HG03460 (cell line): ENCODE data around the gene MSI2.

ENCODE experiments used
- ATAC-seq: cut with Tn5 transposase; IDR thresholded peaks from one replicate; pipeline ENCODE4 v1.9.1; 2021; ENCODE audit not compliant: unreplicated experiment

MSI2 gene

GRCh38 chr17:57561072-57561861, 304.9 kb downstream of the MSI2 start:
- ATAC-seq = no peak

GRCh38 chr17:57562184-57562698, 305.9 kb downstream of the MSI2 start:
- ATAC-seq = no peak

GRCh38 chr17:57563958-57564357, 307.6 kb downstream of the MSI2 start:
- no peak for ATAC-seq

- ATAC-seq = no peak
Observed at GRCh38 chr17:57565176-57565575, 308.9 kb downstream of the MSI2 start.

GRCh38 chr17:57566721-57567120, 310.4 kb downstream of the MSI2 start:
- ATAC-seq = no peak

- ATAC-seq = no peak
Observed at GRCh38 chr17:57567251-57567650, 310.9 kb downstream of the MSI2 start.

GRCh38 chr17:57568340-57568739, 312.0 kb downstream of the MSI2 start:
- ATAC-seq = no peak

GRCh38 chr17:57569021-57569420, 312.7 kb downstream of the MSI2 start:
- ATAC-seq = no peak

- no peak for ATAC-seq
Observed at GRCh38 chr17:57569853-57570252, 313.5 kb downstream of the MSI2 start.

GRCh38 chr17:57570724-57571344, 314.5 kb downstream of the MSI2 start:
- no peak for ATAC-seq

- ATAC-seq = no peak
Observed at GRCh38 chr17:57572062-57572461, 315.7 kb downstream of the MSI2 start.

GRCh38 chr17:57572600-57572999, 316.3 kb downstream of the MSI2 start:
- no peak for ATAC-seq

- no peak for ATAC-seq
Observed at GRCh38 chr17:57574040-57574513, 317.8 kb downstream of the MSI2 start.

- no peak for ATAC-seq
Observed at GRCh38 chr17:57576744-57577143, 320.4 kb downstream of the MSI2 start.

- ATAC-seq = no peak
Observed at GRCh38 chr17:57577751-57578607, 321.7 kb downstream of the MSI2 start.

GRCh38 chr17:57578608-57579225, 322.4 kb downstream of the MSI2 start:
- no peak for ATAC-seq

GRCh38 chr17:57579245-57579644, 322.9 kb downstream of the MSI2 start:
- no peak for ATAC-seq

- no peak for ATAC-seq
Observed at GRCh38 chr17:57580055-57580739, 323.9 kb downstream of the MSI2 start.

GRCh38 chr17:57582881-57583756, 326.8 kb downstream of the MSI2 start:
- no peak for ATAC-seq
